HEK293T (cell line): Measurements from ENCODE around the gene FTCD.
"Not testable (repeated sequence)": the region's sequence is repeated elsewhere in the genome, so short reads cannot be mapped to it uniquely, and the experiment has no call there.

ENCODE experiments used
- CTCF ChIA-PET: fragments of 350-600 bp; formaldehyde crosslinking; extraction: SDS; loops from one replicate; lab custom pipeline; 2021; ENCODE audit warnings: antibody characterized with exemption, inconsistent platforms; lab: Yijun Ruan, JAX
- POLR2A ChIA-PET: fragments of 350-600 bp; formaldehyde crosslinking; extraction: SDS; loops from one replicate; lab custom pipeline; 2020; ENCODE audit warnings: antibody characterized with exemption, inconsistent platforms; lab: Yijun Ruan, JAX
- DNase-seq: peaks from one replicate; pipeline ENCODE4 v3.0.0; 2012; ENCODE audit warnings: mixed read lengths; ENCODE audit errors: extremely low spot score
- ARNT ChIP-seq: fragments of 450-650 bp; IDR thresholded peaks from 2 replicates; pipeline ENCODE4 v1.6.1; 2017; ENCODE audit warnings: mild to moderate bottlenecking
- BHLHE40 ChIP-seq: fragments of 450-650 bp; IDR thresholded peaks from 2 replicates; pipeline ENCODE4 v1.6.1; 2016; ENCODE audit warnings: mild to moderate bottlenecking, moderate library complexity, borderline replicate concordance
- CTBP1 ChIP-seq: fragments of 450-650 bp; IDR thresholded peaks from 2 replicates; pipeline ENCODE4 v1.6.1; 2016; ENCODE audit warnings: borderline replicate concordance
- ELF4 ChIP-seq: fragments of 450-650 bp; IDR thresholded peaks from 2 replicates; pipeline ENCODE4 v1.6.1; 2017; ENCODE audit warnings: antibody characterized with exemption
- FOXA1 ChIP-seq: fragments of 450-650 bp; IDR thresholded peaks from 2 replicates; pipeline ENCODE4 v1.6.1; 2016; ENCODE audit warnings: mild to moderate bottlenecking
- FOXK2 ChIP-seq: fragments of 450-650 bp; IDR thresholded peaks from 2 replicates; pipeline ENCODE4 v1.6.1; 2016; ENCODE audit warnings: mild to moderate bottlenecking
- FOXM1 ChIP-seq: fragments of 450-650 bp; IDR thresholded peaks from 2 replicates; pipeline ENCODE4 v1.6.1; 2017; ENCODE audit warnings: mild to moderate bottlenecking, borderline replicate concordance
- HDGF ChIP-seq: fragments of 450-650 bp; IDR thresholded peaks from 2 replicates; pipeline ENCODE4 v1.6.1; 2017; ENCODE audit warnings: antibody characterized with exemption, borderline replicate concordance
- L3MBTL2 ChIP-seq: fragments of 450-650 bp; conservative IDR thresholded peaks from 2 replicates; pipeline ENCODE4 v1.6.1; 2016; ENCODE audit warnings: mild to moderate bottlenecking
- LEF1 ChIP-seq: fragments of 450-650 bp; IDR thresholded peaks from 2 replicates; pipeline ENCODE4 v1.6.1; 2017; ENCODE audit warnings: mild to moderate bottlenecking, borderline replicate concordance
- NFRKB ChIP-seq: fragments of 450-650 bp; IDR thresholded peaks from 2 replicates; pipeline ENCODE4 v1.6.1; 2016; ENCODE audit warnings: mild to moderate bottlenecking, moderate library complexity
- SP1 ChIP-seq: fragments of 450-650 bp; IDR thresholded peaks from 2 replicates; pipeline ENCODE4 v1.6.1; 2017
- SUZ12 ChIP-seq: fragments of 450-650 bp; IDR thresholded peaks from 2 replicates; pipeline ENCODE4 v1.6.1; 2016; ENCODE audit warnings: mild to moderate bottlenecking
- TARDBP ChIP-seq: fragments of 450-650 bp; IDR thresholded peaks from 2 replicates; pipeline ENCODE4 v1.6.1; 2016
- ZNF384 ChIP-seq: fragments of 450-650 bp; IDR thresholded peaks from 2 replicates; pipeline ENCODE4 v1.6.1; 2016
- TF ChIP-seq, protein P1 (sequence below): fragments of 450-650 bp; IDR thresholded peaks from 2 replicates; pipeline ENCODE4 v1.6.1; 2016

The FTCD gene

DNA sequence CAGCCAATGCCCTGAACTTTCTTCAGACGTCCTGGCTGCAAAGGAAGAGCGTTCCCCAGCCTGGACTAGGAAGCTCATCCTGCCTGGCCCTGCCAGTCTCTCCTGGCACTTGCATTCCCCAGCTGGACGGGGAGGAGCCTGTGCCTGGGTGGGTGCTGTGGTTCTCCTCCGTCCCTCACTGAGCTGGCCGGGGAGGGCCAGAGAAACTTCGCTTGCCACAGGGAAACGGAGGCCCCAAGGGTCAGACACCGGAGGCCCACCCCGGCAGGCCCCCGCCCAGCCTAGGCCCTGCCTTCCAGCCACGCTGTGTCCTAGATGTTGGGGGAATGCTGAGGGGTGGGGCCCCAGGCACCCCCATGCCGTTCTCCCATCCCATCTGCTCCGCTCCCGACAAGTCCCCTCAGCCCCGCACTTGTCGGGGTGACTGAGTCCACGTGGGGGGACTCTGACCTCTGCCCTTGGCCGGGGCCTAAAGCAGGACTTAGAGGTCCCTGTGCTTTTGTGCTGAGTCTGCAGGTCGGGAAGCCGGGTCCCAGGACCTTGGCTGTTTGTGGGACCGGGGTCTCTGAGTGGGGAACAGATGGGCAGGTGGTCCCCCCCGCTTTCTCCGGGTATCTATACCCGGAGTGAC lies 4.8 kb downstream of the FTCD start:
- DNase-seq = no peak
- ChIA-PET CTCF (interaction anchor here (0.6 kb wide), 1 partner anchor 225 kb away, joined by 3 read pairs; no protein-coding TSS in a partner anchor), POLR2A (no interaction called here)
- TF ChIP-seq L3MBTL2 = no peak
- TF ChIP-seq BHLHE40 = no peak
- TF ChIP-seq SP1 = no peak
- TF ChIP-seq ELF4 = no peak
- no peak for TF ChIP-seq TARDBP
- TF ChIP-seq, protein P1, sequence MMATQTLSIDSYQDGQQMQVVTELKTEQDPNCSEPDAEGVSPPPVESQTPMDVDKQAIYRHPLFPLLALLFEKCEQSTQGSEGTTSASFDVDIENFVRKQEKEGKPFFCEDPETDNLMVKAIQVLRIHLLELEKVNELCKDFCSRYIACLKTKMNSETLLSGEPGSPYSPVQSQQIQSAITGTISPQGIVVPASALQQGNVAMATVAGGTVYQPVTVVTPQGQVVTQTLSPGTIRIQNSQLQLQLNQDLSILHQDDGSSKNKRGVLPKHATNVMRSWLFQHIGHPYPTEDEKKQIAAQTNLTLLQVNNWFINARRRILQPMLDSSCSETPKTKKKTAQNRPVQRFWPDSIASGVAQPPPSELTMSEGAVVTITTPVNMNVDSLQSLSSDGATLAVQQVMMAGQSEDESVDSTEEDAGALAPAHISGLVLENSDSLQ = no peak
- no peak for TF ChIP-seq SUZ12
- TF ChIP-seq FOXA1 = no peak
- TF ChIP-seq CTBP1 = no peak
- no peak for TF ChIP-seq ZNF384
- no peak for TF ChIP-seq FOXM1
- no peak for TF ChIP-seq FOXK2
- TF ChIP-seq NFRKB = no peak
- no peak for TF ChIP-seq ARNT
- TF ChIP-seq HDGF = no peak
- no peak for TF ChIP-seq LEF1

DNA sequence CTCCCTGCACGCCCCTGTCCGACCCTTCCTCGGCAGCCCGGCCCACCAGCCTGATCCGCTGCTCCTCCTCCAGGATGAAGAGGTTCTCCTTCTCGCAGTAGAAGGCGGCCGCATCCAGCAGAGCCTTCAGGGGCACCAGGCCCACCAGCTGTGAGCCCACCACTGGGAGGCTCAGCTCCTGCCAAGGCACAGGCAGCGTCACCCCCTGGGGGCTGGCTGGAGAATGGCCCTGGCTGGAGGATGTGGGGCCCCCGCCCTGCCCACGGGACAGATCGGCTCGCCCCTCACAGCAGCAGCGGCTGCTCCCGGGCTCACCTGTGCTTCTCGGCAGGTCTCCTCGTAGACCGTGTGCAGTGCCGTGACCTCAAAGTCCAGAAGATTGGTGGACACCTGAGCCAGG lies 5.3 kb downstream of the FTCD start:
- POLR2A ChIA-PET = no interaction called here
- DNase-seq = no peak
- CTCF ChIA-PET = interaction anchor here (0.6 kb wide), 1 partner anchor 224 kb away, joined by 3 read pairs; no protein-coding TSS in a partner anchor
- TF ChIP-seq BHLHE40 = no peak
- TF ChIP-seq ELF4 = no peak

GRCh38 chr21:46149205-46149901 lies 6.0 kb downstream of the FTCD start:
- ChIA-PET CTCF (interaction anchor here (0.6 kb wide), 2 partner anchors 223 to 312 kb away, joined by 3 read pairs; no protein-coding TSS in a partner anchor), POLR2A (no interaction called here)
- DNase-seq = no peak

DNA sequence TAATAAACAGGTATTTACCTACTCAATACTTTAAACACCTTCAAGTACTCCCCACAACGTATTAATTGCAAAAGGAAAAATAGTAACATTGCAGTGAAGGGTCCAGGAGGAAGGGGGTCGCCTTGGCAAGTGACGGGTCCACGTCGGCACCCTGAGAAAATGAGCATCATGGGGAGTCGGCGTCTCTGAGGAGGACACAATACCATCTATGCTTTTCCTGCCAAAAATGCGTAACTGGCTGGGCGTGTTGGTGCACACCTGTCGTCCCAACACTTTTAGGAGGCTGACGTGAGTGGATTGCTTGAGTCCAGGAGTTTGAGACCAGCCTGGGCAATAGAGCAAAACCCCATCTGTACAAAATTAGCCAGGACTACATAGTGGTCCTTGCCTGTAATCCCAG lies 7.3 kb downstream of the FTCD start:
- TF ChIP-seq NFRKB (no peak), LEF1 (no peak), HDGF (no peak), ZNF384 (no peak), L3MBTL2 (no peak), ARNT (no peak), SP1 (no peak), BHLHE40 (no peak), SUZ12 (no peak), TARDBP (no peak)
- TF ChIP-seq, protein P1 = no peak
- POLR2A ChIA-PET = no interaction called here
- CTCF ChIA-PET = no interaction called here
- no peak for DNase-seq

More at GRCh38 chr21:46149205-46149901, 6.0 kb downstream of the FTCD start:
- TF ChIP-seq HDGF (no peak), FOXM1 (no peak), SUZ12 (no peak), LEF1 (no peak), TARDBP (no peak), ELF4 (no peak), FOXA1 (no peak), BHLHE40 (no peak), NFRKB (no peak), L3MBTL2 (no peak), ZNF384 (no peak), SP1 (no peak), CTBP1 (no peak), FOXK2 (no peak), ARNT (no peak)
- TF ChIP-seq, protein P1 = no peak

- peak; percentile 78 for DNase-seq
- CTCF ChIA-PET = interaction anchor here (0.7 kb wide), 1 partner anchor 175 kb away, joined by 7 read pairs; no protein-coding TSS in a partner anchor
- TF ChIP-seq, protein P1 = 0 out of 2 replicates have a peak, but pooled peaks have one; percentile 8
- 0 out of 2 replicates have a peak, but pooled peaks have one; percentile 14 for TF ChIP-seq L3MBTL2
- POLR2A ChIA-PET = not testable (repeated sequence)
These were observed 8.0 kb downstream of the FTCD start for GRCh38 chr21:46147429-46147828.
